Measurements from ENCODE around the gene ARPC5.

Gene ARPC5

GRCh38 chr1:183584147-183584546 is 51.4 kb downstream of the ARPC5 start:
- DNase-seq = no peak

- DNase-seq = no peak
Measured at GRCh38 chr1:183583466-183583865, 52.1 kb downstream of the ARPC5 start.

DNA sequence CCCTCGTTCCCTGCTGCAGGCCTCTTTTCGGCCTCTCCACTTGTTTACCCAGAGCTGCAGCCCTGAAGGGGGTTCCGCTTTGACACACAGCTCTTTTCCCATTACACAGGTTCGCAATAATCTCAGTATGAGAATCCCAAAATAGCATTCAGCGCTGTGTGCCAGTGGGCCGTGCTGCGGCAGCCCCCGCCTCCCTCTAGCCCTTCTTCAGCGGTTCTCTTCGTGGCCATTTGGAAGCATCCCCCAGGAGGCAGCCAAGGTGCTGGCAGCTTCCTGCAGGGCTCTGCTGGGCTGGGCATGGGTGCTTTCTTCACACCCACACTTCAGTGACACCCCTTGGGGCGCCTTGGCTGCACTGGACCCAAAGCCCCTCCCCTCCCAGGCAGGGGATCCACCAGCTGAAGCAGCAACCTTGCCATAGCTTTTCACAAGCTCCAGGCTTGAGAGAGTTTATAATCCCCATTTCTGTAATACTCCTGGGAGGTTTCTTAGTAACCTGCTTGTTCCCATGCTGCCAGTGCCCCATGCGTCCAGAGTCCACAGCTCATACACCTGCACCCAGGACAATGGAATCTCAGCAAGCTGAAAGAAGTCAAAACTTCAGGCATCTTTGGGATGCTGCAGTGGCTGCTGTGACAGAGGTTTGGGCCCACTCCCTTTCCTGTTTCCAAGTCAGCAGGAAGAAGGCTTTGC is 53.4 kb downstream of the ARPC5 start:
- DNase-seq = no peak

GRCh38 chr1:183580281-183580682 is 55.3 kb downstream of the ARPC5 start:
- peak; percentile 51 for DNase-seq

DNA sequence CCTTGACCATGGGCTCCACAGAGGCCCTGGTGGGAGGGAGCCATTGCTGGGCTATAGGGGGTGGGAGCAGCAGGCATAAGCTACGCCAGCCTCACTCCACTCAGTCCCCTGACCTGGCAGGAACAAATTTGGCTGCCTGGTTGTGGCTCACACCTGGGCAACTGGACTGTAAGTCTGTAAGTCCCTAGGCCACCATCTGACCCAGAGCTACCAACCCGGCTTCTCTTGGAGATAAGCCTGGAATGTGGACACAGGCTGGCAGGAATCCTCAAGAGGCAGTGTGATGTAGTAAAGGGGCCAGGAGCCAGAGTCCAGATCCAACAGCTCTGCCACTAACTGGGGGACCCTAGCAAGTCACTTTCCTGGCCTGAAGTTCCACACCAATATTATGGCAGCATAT is 56.7 kb downstream of the ARPC5 start:
- no peak for DNase-seq

DNA sequence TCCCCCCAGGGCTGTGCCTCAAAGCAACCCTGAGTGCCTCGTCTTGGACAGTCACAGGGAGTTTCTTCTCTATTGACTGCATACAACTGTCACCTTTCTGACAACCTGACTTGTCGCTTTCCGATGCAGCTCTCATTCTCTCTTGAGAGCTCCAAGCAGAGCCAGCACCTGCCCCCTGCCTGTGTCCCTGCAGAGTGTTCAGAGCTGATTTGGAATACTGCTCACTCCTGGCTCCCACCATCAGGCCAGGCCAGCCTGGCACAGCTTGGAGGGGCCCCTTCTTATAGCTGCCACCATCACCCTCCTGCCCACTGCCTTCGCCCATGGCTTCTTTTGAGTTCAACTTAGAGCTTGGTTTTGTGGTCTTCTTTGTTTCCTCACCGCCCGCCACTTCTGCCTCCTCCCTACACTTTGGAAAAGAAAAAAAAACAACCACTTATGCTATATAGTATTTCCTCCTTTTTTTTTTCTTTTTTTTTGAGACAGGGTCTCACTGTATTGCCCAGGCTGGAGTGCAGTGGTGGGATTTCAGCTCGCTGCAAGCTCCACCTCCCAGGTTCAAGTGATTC is 57.6 kb downstream of the ARPC5 start:
- DNase-seq = no peak

GRCh38 chr1:183576537-183576936 is 59.0 kb downstream of the ARPC5 start:
- DNase-seq = no peak

GRCh38 chr1:183575606-183576005 is 60.0 kb downstream of the ARPC5 start:
- no peak for DNase-seq

- no peak for DNase-seq
Measured at GRCh38 chr1:183572721-183573120, 62.9 kb downstream of the ARPC5 start.

DNA sequence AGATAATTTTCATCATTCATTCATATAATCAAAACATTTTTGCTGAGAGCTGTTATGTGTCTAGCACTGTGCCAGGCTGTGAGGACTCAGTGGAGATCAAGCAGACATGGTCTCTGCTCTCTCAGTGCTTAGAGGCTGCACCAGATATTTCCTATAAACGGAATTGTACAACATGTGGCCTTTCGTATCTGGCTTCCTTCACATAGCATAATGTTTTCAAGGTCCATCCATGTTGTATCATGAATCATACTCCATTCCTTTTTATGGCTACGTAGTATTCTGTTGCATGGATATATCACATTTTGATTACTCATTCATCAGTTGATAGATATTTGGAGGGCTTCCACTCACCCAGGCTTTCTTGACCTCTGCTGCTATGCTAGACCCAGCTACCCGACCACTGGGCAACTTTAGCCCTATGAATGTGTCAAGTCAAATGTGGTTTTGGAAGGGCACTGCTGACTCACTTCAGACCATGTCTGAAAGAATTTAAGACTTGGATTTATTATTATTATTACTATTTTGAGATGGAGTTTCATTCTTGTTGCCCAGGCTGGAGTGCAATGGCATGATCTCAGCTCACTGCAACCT is 63.8 kb downstream of the ARPC5 start:
- no peak for DNase-seq
